T-helper 22 cell (primary cell): ENCODE results near the gene TM9SF4.

Experiments
- DNase-seq: peaks from one replicate; pipeline ENCODE4 v3.0.0-alpha.2; 2020; ENCODE audit warnings: low read depth

TM9SF4 gene

DNA sequence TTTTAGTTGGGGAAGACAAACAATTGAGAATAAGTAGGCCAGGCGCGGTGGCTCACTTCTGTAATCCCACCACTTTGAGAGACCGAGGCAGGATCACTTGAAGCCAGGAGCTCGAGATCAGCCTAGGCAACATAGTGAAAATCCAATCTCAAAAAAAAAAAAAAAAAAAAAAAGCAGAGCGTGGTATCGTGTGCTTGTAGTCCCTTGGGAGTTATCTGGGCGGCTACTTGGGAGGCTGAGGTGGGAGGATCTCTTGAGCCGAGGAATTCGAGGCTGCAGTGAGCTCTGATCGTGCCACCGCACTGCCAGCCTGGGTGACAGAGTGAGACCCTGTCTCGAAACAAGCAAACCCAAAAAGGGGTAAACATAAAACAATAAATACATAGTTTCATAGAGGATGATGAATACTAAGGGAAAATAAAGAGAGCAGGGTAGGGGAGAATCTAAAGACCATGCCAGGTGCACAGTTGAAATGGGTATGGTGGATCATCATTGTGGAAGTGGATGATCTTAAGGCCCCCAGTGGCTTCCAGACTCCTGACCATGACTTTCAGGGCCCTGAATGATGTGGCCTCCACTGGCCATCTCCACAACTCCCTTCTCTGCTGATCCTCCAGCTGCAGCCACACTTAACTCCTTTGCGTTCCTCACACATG, 99.1 kb downstream of the TM9SF4 start:
- DNase-seq = no peak

DNA sequence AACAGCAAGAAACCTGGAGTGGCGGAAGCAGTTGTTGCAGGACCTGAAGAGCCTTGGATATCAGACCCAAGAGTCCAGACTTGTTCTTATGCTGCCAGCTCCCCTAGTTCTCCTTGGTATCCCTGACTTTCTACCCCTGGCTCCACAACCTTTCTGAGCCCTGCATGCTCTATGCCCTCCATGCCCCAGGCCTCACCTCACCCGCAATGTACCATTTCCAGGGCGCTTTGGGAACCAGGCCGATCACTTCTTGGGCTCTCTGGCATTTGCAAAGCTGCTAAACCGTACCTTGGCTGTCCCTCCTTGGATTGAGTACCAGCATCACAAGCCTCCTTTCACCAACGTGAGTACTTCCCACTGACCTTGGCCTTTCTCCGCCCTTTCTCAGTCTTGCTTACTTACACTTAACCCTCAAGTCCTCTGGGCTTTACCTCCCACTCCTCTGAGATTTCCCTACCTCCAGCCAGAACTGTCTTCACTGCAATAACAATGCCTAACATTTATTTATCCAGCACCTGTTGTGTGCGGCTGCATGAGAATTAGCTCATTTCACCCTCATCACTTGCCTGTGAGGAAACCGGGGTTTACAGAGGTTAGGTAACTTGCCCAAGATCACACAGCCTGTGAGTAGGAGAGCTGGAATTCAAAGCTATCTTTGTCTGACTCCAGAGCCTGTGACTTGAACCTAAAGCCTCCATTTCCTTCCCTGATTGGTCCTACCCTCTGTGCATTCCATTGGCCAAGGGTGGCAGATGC, 100.5 kb downstream of the TM9SF4 start:
- DNase-seq = no peak

GRCh38 chr20:32213870-32214269, 104.4 kb downstream of the TM9SF4 start:
- DNase-seq = no peak

DNA sequence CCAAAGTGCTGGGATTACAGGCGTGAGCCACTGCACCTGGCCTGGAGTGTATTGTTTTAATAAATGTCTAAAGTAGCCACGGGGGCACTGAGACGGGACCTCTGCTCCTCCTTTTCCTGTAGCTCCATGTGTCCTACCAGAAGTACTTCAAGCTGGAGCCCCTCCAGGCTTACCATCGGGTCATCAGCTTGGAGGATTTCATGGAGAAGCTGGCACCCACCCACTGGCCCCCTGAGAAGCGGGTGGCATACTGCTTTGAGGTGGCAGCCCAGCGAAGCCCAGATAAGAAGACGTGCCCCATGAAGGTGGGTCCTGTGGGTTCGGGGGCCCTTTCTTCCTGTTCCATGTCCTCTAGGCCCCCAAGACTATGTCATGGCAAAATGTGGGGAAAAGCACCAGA, 105.6 kb downstream of the TM9SF4 start:
- no peak for DNase-seq

DNA sequence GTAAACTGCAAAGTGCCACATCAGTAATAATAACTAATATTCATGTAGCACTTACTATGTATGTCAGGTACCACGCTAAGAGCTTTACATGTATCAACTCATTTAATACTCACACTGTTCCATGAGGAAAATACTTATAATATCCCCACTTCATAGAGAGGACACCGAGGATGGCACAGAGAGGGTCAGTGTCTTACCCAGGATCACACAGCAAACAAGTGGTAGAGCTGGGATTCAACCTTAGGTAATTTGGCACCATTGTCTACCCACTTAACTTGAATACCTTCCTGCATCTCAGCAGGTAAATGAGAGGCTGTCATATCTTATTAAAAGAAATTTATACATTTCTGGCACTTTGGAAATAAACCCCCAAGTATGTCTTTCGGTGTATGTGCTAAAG, 106.2 kb downstream of the TM9SF4 start:
- DNase-seq = no peak

- no peak for DNase-seq
Measured at GRCh38 chr20:32216179-32217142, 106.9 kb downstream of the TM9SF4 start.
